ENCODE measurements around the gene SFI1.

GRCh38 chr22:31653944-31654343 lies 157.6 kb downstream of the SFI1 start:
- no peak for TF ChIP-seq CTCF (IDR thresholded peaks at IDR 0.05)
- TF ChIP-seq POLR2A (IDR thresholded peaks at IDR 0.05), result no peak

Data from thyroid gland (tissue), 4 donors.